WTC11 (cell line): ENCODE data around the gene PPP2R1B. TPM values are rescaled to one million over a fixed set of nuclear protein-coding genes. Genes with fewer than 3 reads are reported as not detected.

Experiments
- ATAC-seq: fragments of 200-7000 bp; cut with Tn5 transposase; 2 replicates; pipeline ENCODE4 v1.10.0; 2021; ENCODE audit warnings: mild to moderate bottlenecking, moderate library complexity
- CTCF ChIA-PET: fragments of 300-600 bp; sonication (Branson Sonifier 250); formaldehyde crosslinking; loops from one replicate; lab custom pipeline; 2021; ENCODE audit warnings: antibody characterized with exemption; lab: Charles Lee
- POLR2A ChIA-PET: fragments of 350-600 bp; sonication (Branson Sonifier 250); formaldehyde crosslinking; loops from one replicate; lab custom pipeline; 2021; ENCODE audit warnings: antibody characterized with exemption; lab: Charles Lee
- DNase-seq: peaks from one replicate; pipeline ENCODE4 v3.0.0; 2021; ENCODE audit warnings: low spot score
- H3K27ac Mint-ChIP-seq: 2 replicates; pipeline ENCODE4 v1.8.0; 2021; ENCODE audit warnings: mixed read lengths
- H3K27me3 Mint-ChIP-seq: 2 replicates; pipeline ENCODE4 v1.8.0; 2021; ENCODE audit warnings: low read depth, mild to moderate bottlenecking, moderate library complexity, mixed read lengths
- H3K36me3 Mint-ChIP-seq: 2 replicates; pipeline ENCODE4 v1.8.0; 2021; ENCODE audit warnings: mixed read lengths
- H3K4me1 Mint-ChIP-seq: 2 replicates; pipeline ENCODE4 v1.8.0; 2022; ENCODE audit warnings: mixed read lengths
- H3K4me3 Mint-ChIP-seq: 2 replicates; pipeline ENCODE4 v1.8.0; 2021; ENCODE audit warnings: mild to moderate bottlenecking, moderate library complexity, mixed read lengths
- H3K9me3 Mint-ChIP-seq: 2 replicates; pipeline ENCODE4 v1.8.0; 2021; ENCODE audit warnings: mixed read lengths
- ATF1 ChIP-seq: sonication (generic); formaldehyde crosslinking; IDR thresholded peaks from 2 replicates; pipeline ENCODE4 v1.8.1; 2023; ENCODE audit warnings: mild to moderate bottlenecking, moderate library complexity, missing genetic modification reagents
- ELF4 ChIP-seq: sonication (generic); formaldehyde crosslinking; IDR thresholded peaks from 2 replicates; pipeline ENCODE4 v1.8.1; 2022; ENCODE audit warnings: low read depth, mild to moderate bottlenecking, moderate library complexity, missing genetic modification reagents
- HMGA2 ChIP-seq: fragments of 250-450 bp; sonication (Bioruptor Pico); IDR thresholded peaks from 2 replicates; pipeline ENCODE4 v1.4.0; 2021; ENCODE audit warnings: mild to moderate bottlenecking, moderate library complexity
- MAX ChIP-seq: sonication (generic); formaldehyde crosslinking; IDR thresholded peaks from 2 replicates; pipeline ENCODE4 v1.8.0; 2022; ENCODE audit warnings: mild to moderate bottlenecking, missing genetic modification reagents
- MYBL2 ChIP-seq: sonication (generic); formaldehyde crosslinking; IDR thresholded peaks from 2 replicates; pipeline ENCODE4 v1.8.1; 2023; ENCODE audit warnings: mild to moderate bottlenecking, moderate library complexity, missing genetic modification reagents
- NR1H2 ChIP-seq: sonication (generic); formaldehyde crosslinking; IDR thresholded peaks from 2 replicates; pipeline ENCODE4 v1.9.0; 2021; ENCODE audit warnings: mild to moderate bottlenecking, moderate library complexity, missing genetic modification reagents
- NR2C2 ChIP-seq: sonication (generic); formaldehyde crosslinking; IDR thresholded peaks from 2 replicates; pipeline ENCODE4 v1.8.0; 2022; ENCODE audit warnings: mild to moderate bottlenecking, missing genetic modification reagents
- PREB ChIP-seq: sonication (generic); formaldehyde crosslinking; IDR thresholded peaks from 2 replicates; pipeline ENCODE4 v1.8.1; 2022; ENCODE audit warnings: mild to moderate bottlenecking, missing genetic modification reagents, moderate library complexity, borderline replicate concordance
- PRRX2 ChIP-seq: fragments of 250-450 bp; sonication (Bioruptor Pico); IDR thresholded peaks from 2 replicates; pipeline ENCODE4 v1.8.0; 2021; ENCODE audit warnings: mild to moderate bottlenecking
- RORB ChIP-seq: fragments of 250-450 bp; sonication (Bioruptor Pico); IDR thresholded peaks from 2 replicates; pipeline ENCODE4 v1.9.0; 2021; ENCODE audit warnings: mild to moderate bottlenecking
- TEAD1 ChIP-seq: sonication (generic); formaldehyde crosslinking; IDR thresholded peaks from 2 replicates; pipeline ENCODE4 v1.8.0; 2022; ENCODE audit warnings: mild to moderate bottlenecking, missing genetic modification reagents
- TEAD4 ChIP-seq: sonication (generic); formaldehyde crosslinking; IDR thresholded peaks from 2 replicates; pipeline ENCODE4 v1.8.0; 2022; ENCODE audit warnings: mild to moderate bottlenecking, missing genetic modification reagents
- TP53 ChIP-seq: sonication (generic); formaldehyde crosslinking; IDR thresholded peaks from 2 replicates; pipeline ENCODE4 v1.8.1; 2023; ENCODE audit warnings: mild to moderate bottlenecking, missing genetic modification reagents
- USF2 ChIP-seq: sonication (generic); formaldehyde crosslinking; IDR thresholded peaks from 2 replicates; pipeline ENCODE4 v1.8.1; 2023; ENCODE audit warnings: mild to moderate bottlenecking, missing genetic modification reagents, moderate library complexity
- ZNF121 ChIP-seq: sonication (generic); formaldehyde crosslinking; IDR thresholded peaks from 2 replicates; pipeline ENCODE4 v1.8.0; 2023; ENCODE audit warnings: missing genetic modification reagents
- ZNF232 ChIP-seq: sonication (generic); formaldehyde crosslinking; IDR thresholded peaks from 2 replicates; pipeline ENCODE4 v1.8.0; 2022; ENCODE audit warnings: mild to moderate bottlenecking, missing genetic modification reagents
- ZNF396 ChIP-seq: fragments of 250-450 bp; sonication (Bioruptor Pico); IDR thresholded peaks from 2 replicates; pipeline ENCODE4 v1.8.0; 2021; ENCODE audit warnings: mild to moderate bottlenecking, moderate library complexity, borderline replicate concordance
- ZNF416 ChIP-seq: fragments of 250-450 bp; sonication (Bioruptor Pico); IDR thresholded peaks from 2 replicates; pipeline ENCODE4 v1.9.0; 2021; ENCODE audit warnings: mild to moderate bottlenecking, inconsistent platforms
- total RNA-seq: library from RNA; stranded (reverse); gene quantifications from 3 replicates; pipeline ENCODE4 v1.2.3, GENCODE V29; 2021
- TF ChIP-seq, protein P1 (sequence below): sonication (generic); formaldehyde crosslinking; IDR thresholded peaks from 2 replicates; pipeline ENCODE4 v1.8.1; 2022; ENCODE audit warnings: low read depth, missing genetic modification reagents, borderline replicate concordance
- TF ChIP-seq, protein P2 (sequence below): sonication (generic); formaldehyde crosslinking; IDR thresholded peaks from 2 replicates; pipeline ENCODE4 v1.8.0; 2022; ENCODE audit warnings: missing genetic modification reagents
- TF ChIP-seq, protein P3 (sequence below): fragments of 250-450 bp; sonication (Bioruptor Pico); IDR thresholded peaks from 2 replicates; pipeline ENCODE4 v1.9.0; 2021; ENCODE audit warnings: mild to moderate bottlenecking, borderline replicate concordance
- TF ChIP-seq, protein P4 (sequence below): sonication (generic); formaldehyde crosslinking; IDR thresholded peaks from 2 replicates; pipeline ENCODE4 v1.8.1; 2023; ENCODE audit warnings: mild to moderate bottlenecking, missing genetic modification reagents, moderate library complexity
- TF ChIP-seq, protein P5 (sequence below): sonication (generic); formaldehyde crosslinking; IDR thresholded peaks from 2 replicates; pipeline ENCODE4 v1.8.1; 2022; ENCODE audit warnings: mild to moderate bottlenecking, moderate library complexity, missing genetic modification reagents

The PPP2R1B gene
- total RNA-seq, 1 experiment from 2014 or later, result 87.7 TPM

DNA sequence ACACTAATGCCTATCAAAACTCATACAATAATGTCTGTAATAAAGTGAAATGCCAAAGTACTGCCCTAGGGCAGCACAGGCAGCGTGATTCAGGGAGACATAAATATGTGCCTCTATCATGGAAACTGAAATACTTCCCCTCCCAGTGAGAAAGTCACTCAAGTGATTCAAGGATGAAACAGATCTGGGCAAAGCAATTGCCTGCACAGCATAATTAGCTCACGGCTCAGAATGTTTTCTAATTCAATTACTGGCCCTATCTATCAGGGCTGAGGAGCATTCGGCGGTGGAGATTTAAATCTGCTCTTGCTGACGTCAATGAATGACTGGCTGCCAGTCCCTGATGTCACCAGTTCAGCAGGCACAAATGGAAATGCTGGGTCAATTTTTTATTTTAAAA is 27.7 kb upstream of the PPP2R1B start:
- Mint-ChIP-seq H3K4me1 (peaks cover 8% of the 10 kb centered on the region), H3K27me3 (no peaks in the 10 kb centered on the region), H3K27ac (0 out of 2 replicates have a peak overlapping the region, but pooled peaks have one; percentile 7), H3K4me3 (no peak overlapping the region), H3K36me3 (no peaks in the 10 kb centered on the region), H3K9me3 (no peaks in the 10 kb centered on the region)
- DNase-seq (no peak), ATAC-seq (no peak)
- POLR2A ChIA-PET, result no interaction called here
- CTCF ChIA-PET, result interaction anchor here (2.4 kb wide), 1 partner anchor 17 kb away, joined by 9 read pairs; no protein-coding TSS in a partner anchor
- no peak for TF ChIP-seq NR2C2 (CRISPR knock-in tag)
- no peak for TF ChIP-seq MYBL2 (CRISPR knock-in tag)
- TF ChIP-seq TP53 (CRISPR knock-in tag), result no peak
- TF ChIP-seq NR1H2, result no peak
- TF ChIP-seq PRRX2 (CRISPR knock-in tag), result no peak
- no peak for TF ChIP-seq ATF1 (CRISPR knock-in tag)
- TF ChIP-seq, protein P1, sequence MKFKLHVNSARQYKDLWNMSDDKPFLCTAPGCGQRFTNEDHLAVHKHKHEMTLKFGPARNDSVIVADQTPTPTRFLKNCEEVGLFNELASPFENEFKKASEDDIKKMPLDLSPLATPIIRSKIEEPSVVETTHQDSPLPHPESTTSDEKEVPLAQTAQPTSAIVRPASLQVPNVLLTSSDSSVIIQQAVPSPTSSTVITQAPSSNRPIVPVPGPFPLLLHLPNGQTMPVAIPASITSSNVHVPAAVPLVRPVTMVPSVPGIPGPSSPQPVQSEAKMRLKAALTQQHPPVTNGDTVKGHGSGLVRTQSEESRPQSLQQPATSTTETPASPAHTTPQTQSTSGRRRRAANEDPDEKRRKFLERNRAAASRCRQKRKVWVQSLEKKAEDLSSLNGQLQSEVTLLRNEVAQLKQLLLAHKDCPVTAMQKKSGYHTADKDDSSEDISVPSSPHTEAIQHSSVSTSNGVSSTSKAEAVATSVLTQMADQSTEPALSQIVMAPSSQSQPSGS (CRISPR knock-in tag), result no peak
- no peak for TF ChIP-seq RORB
- no peak for TF ChIP-seq PREB (CRISPR knock-in tag)
- no peak for TF ChIP-seq TEAD4 (CRISPR knock-in tag)
- TF ChIP-seq ZNF396 (CRISPR knock-in tag), result no peak
- TF ChIP-seq HMGA2 (CRISPR knock-in tag), result no peak
- no peak for TF ChIP-seq ZNF416 (CRISPR knock-in tag)
- TF ChIP-seq ELF4 (CRISPR knock-in tag), result no peak
- no peak for TF ChIP-seq TEAD1 (CRISPR knock-in tag)
- TF ChIP-seq, protein P2, sequence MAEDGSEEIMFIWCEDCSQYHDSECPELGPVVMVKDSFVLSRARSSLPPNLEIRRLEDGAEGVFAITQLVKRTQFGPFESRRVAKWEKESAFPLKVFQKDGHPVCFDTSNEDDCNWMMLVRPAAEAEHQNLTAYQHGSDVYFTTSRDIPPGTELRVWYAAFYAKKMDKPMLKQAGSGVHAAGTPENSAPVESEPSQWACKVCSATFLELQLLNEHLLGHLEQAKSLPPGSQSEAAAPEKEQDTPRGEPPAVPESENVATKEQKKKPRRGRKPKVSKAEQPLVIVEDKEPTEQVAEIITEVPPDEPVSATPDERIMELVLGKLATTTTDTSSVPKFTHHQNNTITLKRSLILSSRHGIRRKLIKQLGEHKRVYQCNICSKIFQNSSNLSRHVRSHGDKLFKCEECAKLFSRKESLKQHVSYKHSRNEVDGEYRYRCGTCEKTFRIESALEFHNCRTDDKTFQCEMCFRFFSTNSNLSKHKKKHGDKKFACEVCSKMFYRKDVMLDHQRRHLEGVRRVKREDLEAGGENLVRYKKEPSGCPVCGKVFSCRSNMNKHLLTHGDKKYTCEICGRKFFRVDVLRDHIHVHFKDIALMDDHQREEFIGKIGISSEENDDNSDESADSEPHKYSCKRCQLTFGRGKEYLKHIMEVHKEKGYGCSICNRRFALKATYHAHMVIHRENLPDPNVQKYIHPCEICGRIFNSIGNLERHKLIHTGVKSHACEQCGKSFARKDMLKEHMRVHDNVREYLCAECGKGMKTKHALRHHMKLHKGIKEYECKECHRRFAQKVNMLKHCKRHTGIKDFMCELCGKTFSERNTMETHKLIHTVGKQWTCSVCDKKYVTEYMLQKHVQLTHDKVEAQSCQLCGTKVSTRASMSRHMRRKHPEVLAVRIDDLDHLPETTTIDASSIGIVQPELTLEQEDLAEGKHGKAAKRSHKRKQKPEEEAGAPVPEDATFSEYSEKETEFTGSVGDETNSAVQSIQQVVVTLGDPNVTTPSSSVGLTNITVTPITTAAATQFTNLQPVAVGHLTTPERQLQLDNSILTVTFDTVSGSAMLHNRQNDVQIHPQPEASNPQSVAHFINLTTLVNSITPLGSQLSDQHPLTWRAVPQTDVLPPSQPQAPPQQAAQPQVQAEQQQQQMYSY, result no peak
- no peak for TF ChIP-seq USF2

DNA sequence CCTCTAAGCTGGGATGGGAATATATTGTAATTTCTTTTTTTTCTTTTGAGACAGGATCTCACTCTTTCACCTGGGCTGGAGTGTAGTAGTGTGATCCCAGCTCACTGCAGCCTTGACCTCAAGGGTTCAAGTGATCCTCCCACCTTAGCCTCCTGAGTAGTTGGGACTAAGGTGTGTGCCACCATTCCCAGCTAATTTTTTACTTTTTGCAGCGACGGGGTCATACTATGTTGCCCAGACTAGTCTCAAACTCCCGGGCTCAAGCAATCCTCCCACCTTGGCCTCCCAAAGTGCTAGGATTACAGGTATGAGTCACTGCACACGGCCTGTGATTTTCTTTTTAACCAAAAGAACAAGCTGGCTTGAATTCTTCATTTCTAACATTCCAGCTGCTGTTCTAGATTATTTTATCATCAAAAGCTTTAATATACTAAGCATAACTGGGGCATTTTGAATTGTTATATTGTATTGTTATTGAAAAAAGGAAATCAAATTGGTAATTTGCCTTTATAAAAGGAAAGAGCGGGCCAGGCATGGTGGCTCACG is 26.8 kb upstream of the PPP2R1B start:
- DNase-seq (no peak), ATAC-seq (no peak)
- POLR2A ChIA-PET, result interaction anchor here (0.6 kb wide), 1 partner anchor 74 kb away, joined by 4 read pairs; no protein-coding TSS in a partner anchor
- Mint-ChIP-seq H3K27me3 (no peaks in the 10 kb centered on the region), H3K27ac (no peak overlapping the region), H3K4me3 (no peak overlapping the region), H3K36me3 (no peaks in the 10 kb centered on the region), H3K4me1 (peaks cover 8% of the 10 kb centered on the region), H3K9me3 (no peaks in the 10 kb centered on the region)
- CTCF ChIA-PET, result interaction anchor here (0.6 to 2.4 kb wide), 4 partner anchors 16 to 582 kb away, joined by 3 to 9 read pairs (median 4); no protein-coding TSS in a partner anchor
- TF ChIP-seq ZNF232 (CRISPR knock-in tag), result no peak
- TF ChIP-seq, protein P3, sequence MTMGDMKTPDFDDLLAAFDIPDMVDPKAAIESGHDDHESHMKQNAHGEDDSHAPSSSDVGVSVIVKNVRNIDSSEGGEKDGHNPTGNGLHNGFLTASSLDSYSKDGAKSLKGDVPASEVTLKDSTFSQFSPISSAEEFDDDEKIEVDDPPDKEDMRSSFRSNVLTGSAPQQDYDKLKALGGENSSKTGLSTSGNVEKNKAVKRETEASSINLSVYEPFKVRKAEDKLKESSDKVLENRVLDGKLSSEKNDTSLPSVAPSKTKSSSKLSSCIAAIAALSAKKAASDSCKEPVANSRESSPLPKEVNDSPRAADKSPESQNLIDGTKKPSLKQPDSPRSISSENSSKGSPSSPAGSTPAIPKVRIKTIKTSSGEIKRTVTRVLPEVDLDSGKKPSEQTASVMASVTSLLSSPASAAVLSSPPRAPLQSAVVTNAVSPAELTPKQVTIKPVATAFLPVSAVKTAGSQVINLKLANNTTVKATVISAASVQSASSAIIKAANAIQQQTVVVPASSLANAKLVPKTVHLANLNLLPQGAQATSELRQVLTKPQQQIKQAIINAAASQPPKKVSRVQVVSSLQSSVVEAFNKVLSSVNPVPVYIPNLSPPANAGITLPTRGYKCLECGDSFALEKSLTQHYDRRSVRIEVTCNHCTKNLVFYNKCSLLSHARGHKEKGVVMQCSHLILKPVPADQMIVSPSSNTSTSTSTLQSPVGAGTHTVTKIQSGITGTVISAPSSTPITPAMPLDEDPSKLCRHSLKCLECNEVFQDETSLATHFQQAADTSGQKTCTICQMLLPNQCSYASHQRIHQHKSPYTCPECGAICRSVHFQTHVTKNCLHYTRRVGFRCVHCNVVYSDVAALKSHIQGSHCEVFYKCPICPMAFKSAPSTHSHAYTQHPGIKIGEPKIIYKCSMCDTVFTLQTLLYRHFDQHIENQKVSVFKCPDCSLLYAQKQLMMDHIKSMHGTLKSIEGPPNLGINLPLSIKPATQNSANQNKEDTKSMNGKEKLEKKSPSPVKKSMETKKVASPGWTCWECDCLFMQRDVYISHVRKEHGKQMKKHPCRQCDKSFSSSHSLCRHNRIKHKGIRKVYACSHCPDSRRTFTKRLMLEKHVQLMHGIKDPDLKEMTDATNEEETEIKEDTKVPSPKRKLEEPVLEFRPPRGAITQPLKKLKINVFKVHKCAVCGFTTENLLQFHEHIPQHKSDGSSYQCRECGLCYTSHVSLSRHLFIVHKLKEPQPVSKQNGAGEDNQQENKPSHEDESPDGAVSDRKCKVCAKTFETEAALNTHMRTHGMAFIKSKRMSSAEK (CRISPR knock-in tag), result no peak
- no peak for TF ChIP-seq NR2C2 (CRISPR knock-in tag)
- TF ChIP-seq, protein P4, sequence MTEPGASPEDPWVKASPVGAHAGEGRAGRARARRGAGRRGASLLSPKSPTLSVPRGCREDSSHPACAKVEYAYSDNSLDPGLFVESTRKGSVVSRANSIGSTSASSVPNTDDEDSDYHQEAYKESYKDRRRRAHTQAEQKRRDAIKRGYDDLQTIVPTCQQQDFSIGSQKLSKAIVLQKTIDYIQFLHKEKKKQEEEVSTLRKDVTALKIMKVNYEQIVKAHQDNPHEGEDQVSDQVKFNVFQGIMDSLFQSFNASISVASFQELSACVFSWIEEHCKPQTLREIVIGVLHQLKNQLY (CRISPR knock-in tag), result no peak
- TF ChIP-seq TEAD4 (CRISPR knock-in tag), result no peak
- TF ChIP-seq MAX, result no peak
- TF ChIP-seq ZNF121, result no peak
- TF ChIP-seq, protein P5, sequence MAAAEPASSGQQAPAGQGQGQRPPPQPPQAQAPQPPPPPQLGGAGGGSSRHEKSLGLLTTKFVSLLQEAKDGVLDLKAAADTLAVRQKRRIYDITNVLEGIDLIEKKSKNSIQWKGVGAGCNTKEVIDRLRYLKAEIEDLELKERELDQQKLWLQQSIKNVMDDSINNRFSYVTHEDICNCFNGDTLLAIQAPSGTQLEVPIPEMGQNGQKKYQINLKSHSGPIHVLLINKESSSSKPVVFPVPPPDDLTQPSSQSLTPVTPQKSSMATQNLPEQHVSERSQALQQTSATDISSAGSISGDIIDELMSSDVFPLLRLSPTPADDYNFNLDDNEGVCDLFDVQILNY, result no peak
- TF ChIP-seq ATF1 (CRISPR knock-in tag), result no peak
